Amygdala (tissue), 56 donors: ENCODE results near the gene FAM124B.
A peak's percentile ranks its signal among the peaks of the same experiment; 100 is the strongest.
"Not testable (repeated sequence)": the region's sequence is repeated elsewhere in the genome, so short reads cannot be mapped to it uniquely, and the experiment has no call there.

ENCODE experiments used
- DNase-seq, 56 donors: peaks; one replicate each; lab custom pipeline; 2025; lab: John Stamatoyannopoulos, UW

Gene FAM124B

GRCh38 chr2:224416656-224417360 is 14.9 kb upstream of the FAM124B start:
- DNase-seq: no peak

- DNase-seq: no peak
Measured at GRCh38 chr2:224413381-224413780, 11.5 kb upstream of the FAM124B start.

- peak in 11 of 56 donors; percentile 2 to 23 (median 10) for DNase-seq
Measured at GRCh38 chr2:224412141-224413015, 10.5 kb upstream of the FAM124B start.

- DNase-seq: no peak
Measured at GRCh38 chr2:224410946-224411561, 9.1 kb upstream of the FAM124B start.

GRCh38 chr2:224408676-224409075 is 6.8 kb upstream of the FAM124B start:
- no peak for DNase-seq

DNA sequence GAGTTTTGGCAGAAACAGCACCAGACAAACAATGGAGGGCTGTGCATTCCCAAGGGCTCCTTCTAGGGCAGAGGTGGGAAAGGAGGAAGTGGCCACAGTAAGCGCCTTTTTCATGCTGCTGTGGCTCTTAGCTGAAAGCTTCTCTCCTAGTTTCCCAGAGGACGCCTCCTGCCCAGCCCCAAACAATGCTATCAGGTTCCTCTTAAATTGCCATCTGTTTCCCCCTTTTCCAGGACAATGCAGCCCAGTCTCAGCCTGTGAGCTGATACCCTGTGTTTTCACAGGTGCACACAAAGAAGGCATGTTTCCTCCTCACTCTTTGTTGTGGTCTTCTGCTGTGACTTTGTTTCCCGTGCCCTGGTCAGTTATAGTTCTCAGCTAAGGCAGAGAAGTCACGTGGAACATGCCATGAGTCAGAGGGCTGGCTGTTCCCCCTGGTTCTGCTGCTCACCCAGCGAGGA is 5.4 kb upstream of the FAM124B start:
- DNase-seq: no peak

- DNase-seq: no peak
Measured at GRCh38 chr2:224405841-224406370, 4.0 kb upstream of the FAM124B start.

GRCh38 chr2:224405412-224405811 is 3.5 kb upstream of the FAM124B start:
- no peak for DNase-seq

DNA sequence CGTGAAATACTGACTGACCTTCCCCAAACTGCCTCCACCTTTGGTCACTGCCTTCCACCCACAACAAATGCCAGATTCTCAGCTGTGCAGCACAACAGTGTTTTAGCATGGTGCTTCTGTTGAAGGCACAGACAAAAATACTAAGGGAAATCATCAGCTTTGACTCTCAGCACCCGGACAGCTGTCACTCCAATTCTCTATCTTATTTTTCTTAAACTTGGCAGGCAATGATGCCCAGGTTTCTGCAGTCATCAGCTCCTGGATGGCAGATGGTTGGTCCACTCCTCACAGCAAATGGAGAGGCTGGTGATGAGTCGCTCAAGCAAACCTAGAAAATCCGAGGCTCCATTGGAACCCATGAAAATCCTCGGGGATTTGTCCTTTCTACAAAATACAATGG is 2.9 kb upstream of the FAM124B start:
- no peak for DNase-seq

- no peak for DNase-seq
Measured at GRCh38 chr2:224403657-224404056, 1.8 kb upstream of the FAM124B start.

- no peak for DNase-seq
Measured at GRCh38 chr2:224400886-224401632, 848 bp downstream of the FAM124B start.

DNA sequence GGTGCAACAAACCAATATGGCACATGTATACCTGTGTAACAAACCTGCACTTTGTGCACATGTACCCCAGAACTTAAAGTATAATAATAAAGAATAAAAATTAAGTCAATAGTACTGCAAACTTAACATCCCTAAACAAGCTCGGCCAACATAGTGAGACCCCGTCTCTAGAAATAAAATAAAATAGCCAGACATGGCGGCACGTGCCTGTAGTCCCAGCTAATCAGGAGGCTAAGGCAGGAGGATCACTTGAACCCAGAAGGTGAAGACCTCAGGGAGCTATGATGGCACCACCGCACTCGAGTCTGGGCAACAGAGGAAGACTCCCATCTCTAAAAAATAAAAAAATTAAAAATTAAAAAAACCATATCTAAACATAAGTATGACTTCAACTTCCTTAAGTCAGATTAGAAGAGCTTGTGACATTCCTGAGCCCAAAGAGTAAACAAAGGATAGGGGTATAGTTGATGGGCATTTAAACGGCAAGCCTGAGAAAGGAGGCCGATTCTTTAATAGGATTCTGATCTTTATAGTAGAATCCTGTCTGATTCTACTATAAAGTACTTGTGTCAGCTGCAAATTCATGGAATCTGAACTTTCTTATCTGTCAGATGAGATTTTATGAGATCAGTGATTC is 1.6 kb downstream of the FAM124B start:
- no peak for DNase-seq

DNA sequence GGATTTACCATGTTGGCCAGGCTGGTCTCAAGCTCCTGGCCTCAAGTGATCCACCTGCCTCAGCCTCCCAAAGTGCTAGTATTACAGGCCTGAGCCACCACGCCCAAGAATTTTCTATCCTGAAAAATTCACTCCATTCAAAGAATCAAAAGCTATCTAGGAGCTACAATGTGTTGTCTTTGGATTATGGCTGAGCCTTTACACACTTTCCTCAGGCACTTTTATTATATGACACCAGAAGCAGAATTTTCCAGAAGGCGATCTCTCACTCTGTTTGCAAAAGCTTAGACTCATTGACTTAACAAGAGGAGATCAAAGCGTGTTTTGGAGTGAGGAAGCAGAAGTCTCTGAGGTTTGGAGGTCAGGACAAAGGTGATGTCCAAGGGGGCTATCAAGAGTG is 3.6 kb downstream of the FAM124B start:
- no peak for DNase-seq

- not testable (repeated sequence) for DNase-seq
Measured at GRCh38 chr2:224397100-224397499, 4.8 kb downstream of the FAM124B start.

DNA sequence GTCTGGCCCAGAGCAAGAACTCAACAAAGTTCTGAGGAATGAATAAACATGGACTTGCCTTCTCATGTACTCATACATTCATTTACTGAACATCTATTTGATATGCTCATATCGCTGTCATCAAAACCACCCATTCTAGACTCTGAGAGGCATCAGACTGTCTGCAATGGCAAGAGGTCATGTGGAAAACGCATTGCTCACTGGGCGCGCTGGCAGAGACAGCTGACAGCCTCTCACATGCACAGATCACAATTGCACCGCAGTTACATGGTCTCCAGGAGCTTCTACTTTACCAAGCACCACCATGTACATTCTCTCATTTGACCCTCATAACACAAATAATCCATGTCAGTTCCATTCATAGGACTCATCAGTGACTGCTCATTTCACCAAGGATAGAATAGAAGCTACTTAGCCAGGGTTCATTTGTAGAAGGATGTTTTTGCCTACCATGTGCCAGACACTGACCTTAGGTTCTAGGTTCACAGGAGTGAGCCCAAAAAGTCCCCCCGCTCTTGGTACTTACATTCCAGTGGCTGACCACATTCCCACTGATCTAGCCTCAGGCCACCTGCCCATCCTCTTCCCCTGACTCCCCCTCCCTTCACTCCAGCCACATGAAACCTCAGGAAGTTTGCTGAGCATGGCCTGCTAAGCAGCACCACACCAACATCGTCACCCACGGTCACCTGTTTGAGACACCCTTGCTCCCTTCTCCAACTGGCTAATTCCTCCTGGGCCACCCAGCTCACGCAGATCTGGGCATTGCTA is 6.1 kb downstream of the FAM124B start:
- no peak for DNase-seq

GRCh38 chr2:224393157-224393872 is 8.6 kb downstream of the FAM124B start:
- DNase-seq: no peak

- no peak for DNase-seq
Measured at GRCh38 chr2:224392545-224392944, 9.4 kb downstream of the FAM124B start.

DNA sequence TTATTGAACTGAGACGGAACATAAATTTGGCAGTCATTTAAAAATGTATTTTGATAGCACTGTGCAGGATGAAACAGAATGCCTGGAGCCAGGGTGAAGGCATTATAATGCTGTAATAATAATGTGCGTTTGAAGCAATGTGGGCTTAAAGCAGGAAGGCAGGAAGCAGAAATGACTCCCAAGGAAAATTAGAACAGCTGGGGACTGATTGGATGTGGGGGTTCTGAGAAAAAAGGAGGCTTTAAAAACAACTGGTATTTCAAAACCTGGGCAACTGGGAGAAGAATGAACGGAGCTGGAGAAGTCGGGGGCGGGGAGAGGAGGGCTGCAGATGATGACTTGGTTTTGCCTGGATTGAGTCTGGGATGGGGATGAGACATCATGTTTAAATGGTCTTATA is 12.6 kb downstream of the FAM124B start:
- DNase-seq: no peak
